HG03064 (cell line): Measurements from ENCODE around the gene IGSF21.

ENCODE experiments used
- ATAC-seq: cut with Tn5 transposase; IDR thresholded peaks from one replicate; pipeline ENCODE4 v1.9.1; 2021; ENCODE audit warnings: low read depth; ENCODE audit not compliant: unreplicated experiment

IGSF21 gene

DNA sequence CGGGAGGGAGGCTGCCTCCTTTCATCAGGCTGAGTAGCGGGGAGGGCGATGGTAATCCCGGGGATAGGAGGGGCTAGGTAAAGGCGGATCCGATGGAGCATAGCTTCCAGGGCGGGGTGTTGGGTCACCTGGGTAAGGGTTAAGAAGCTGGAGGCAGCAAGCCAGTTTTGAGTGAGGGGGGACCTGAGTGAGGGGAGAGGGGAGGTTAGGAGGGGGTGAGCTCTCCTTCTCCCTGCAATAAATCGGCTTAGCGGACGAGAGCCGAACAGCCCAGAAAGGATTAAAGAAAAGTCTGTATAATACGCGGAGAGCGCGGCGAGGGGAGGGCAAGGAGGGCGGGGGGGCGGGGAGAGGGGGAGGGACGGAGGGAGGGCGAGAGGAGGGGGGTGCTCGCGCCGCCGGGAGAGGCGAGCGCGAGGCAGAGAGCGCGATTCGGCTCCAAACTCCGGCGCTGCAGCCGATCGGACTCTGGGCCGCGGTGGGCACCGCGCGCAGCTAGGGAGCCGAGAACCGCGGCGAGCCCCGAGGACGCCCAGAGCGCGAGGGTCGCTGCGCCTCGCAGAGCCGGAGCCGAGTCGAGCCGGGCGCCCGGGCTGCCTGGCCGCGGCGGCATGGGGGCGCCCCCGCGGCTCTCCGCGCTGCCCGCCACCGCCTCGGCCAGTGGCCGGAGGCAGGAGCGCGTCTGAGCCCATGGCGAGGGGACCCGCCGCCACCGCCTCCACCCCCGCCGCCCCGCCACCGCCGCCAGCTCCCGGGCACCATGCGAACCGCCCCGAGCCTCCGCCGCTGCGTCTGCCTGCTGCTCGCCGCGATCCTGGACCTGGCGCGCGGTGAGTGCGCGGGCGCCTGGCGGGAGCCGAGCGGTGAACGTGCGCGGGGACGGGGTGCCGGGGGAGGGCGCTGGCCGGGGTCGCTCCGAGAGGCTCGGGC lies at the start of gene IGSF21:
Gene IGSF21 (plus strand): TSS at position 430 of the 930 bp plus-strand sequence. CDS start 331 bp downstream, at position 761.
- ATAC-seq, result no peak

DNA sequence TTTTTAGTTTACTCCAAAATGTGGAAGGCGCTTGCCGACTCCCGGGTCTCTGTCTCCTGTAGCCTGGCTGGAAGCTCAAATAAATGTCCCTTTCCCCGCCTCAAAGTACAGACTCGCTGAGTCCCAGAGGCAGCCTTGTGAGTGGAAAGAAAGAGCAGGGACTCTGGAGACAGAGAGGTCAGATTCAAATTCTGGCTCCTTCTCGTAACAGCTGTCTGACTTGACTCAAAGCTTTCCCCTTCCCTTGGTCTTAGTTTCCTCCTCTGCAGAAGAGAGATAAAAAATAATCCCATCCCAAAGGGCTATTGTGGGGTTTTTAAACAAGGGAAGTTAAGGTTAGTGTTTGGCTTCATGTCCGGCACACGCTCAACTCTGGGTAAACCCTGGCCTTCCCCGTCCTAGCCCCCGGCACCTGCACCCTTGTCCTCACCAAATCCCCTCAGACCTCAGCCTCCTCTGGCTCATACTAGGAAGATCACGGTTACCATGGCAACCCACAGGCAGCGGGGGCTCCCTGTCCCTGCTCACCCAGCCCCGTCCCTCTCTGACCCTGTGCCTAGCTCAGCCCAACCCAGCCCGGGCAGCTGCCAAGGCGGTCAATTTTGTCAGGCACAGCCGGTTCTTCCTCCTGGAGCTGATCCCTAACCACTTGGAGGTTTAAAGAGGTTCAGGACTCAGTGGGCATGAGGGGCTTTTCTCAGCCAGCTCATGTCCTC lies 49.2 kb upstream of the IGSF21 start:
- no peak for ATAC-seq

DNA sequence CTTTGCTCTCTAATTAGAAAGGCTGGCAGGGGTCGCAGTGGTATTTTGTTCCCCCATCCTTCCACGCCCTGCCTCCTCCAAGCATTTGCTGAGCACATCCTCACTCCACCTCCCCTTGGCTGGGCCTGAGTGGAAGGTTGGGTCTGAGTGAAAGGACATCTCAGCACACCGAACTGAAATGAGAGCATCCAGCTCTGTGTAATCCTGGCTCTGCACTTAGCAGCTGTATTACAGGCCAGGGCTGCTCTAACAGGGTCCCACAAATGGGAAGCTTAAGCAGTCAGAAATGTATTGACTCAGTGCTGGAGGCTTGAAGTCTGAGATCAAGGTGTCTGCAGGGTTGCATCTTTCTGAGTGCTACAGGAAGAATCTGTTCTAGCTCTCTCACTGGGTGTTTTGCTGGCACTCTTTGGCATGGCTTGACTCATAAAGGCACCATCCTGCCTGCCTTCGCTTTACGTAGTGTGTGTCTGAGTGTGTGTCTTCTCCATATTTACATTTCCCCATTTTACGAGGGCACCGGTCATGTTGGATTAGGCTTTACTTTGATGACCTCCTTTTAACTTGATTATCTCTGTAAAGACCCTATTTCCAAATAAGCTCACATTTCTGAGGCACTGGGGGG lies 48.5 kb upstream of the IGSF21 start:
- no peak for ATAC-seq

DNA sequence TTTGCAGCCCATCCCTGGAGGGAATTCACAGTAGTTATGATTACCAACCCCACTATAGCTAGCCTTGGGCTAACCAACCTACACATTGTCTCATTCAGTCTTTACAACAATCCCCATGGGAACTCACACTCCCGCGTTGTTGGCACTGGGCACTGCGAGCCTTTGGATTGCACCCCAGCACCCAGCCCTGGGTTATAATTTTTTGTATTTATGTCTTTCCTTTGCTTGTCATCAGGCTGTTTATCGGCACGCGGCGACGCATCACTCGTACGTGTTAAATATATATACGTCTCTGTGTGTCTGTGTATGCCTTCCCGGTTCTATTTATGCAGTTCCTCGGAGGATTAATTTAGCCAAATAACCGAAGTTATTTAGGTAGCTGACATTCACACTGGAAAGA lies 47.2 kb upstream of the IGSF21 start:
- no peak for ATAC-seq

DNA sequence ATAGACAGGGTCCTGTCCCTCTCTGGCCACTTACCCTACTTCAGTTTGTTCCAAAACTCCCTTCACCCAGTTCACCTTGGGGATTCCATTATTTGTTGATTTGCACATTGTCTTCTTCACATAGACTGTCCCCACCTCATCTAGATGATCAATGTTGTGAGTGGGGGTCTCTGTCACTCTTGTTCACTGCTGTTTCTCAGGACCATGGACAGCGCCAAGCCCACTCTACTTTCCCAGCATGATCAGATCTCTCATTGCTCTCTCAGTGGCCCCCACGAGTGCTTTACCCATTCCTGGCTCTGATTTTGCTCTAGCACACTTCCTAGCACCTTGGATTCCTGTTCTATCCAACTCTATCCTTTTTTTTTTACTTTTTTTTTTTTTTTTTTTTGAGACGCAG lies 45.4 kb upstream of the IGSF21 start:
- ATAC-seq, result no peak

DNA sequence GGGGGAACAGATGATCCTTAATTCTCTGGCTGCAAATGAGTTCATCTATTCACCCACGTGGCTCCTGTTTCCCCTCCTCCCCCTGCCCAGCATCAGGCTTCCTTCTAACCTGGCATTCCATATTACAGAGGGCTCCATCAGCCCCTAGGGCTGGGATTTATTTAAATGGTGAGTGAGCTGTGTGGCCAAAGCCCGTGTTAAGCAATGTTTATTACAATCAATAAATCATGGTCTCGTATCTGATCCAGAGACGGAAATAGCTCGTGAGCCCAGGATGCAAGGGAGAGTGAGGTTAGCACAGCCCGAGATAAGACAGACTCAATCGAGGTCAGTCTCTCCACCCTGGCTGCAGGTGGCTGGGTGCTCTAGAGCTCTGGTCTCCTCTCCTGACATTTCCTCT lies 43.1 kb upstream of the IGSF21 start:
- no peak for ATAC-seq

DNA sequence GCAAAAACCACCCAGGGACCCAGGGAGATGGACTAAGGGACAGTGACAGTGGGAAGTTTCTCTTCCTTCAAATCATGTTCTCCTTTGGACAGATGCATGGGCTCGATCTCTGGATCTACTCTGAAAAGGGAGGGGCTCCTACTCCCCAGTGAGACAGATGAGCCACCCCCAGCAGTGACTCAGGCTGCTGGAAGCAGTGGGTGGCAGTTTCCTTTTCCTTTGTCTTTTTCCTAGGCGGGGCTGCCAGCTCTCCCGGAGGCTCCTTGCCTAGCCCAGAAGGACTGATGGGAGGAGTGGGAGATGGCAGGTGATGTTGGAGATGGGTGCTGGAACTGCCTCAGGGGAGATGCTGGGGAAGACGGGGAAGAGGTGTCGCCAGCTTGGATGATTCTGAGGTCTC lies 41.0 kb upstream of the IGSF21 start:
- ATAC-seq, result no peak

DNA sequence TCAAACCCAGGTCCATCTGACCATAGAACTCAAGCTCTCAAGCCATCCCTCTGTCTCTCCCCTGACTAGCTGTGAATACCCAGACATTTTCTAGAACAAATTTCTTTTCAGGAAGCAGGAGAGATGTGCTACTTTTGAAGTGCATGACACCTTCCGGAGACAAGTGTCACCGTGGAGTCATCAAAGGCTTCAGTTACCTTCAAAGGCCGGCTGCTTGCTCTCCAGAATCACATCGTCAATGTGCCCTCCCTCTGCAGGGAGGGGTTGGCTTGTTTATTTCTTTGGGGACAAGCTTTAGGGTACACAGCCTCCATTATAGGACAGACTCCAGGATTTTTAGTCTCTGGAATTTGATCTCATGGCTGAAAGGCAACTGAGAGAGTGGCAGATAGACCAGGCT lies 37.7 kb upstream of the IGSF21 start:
- ATAC-seq, result no peak

DNA sequence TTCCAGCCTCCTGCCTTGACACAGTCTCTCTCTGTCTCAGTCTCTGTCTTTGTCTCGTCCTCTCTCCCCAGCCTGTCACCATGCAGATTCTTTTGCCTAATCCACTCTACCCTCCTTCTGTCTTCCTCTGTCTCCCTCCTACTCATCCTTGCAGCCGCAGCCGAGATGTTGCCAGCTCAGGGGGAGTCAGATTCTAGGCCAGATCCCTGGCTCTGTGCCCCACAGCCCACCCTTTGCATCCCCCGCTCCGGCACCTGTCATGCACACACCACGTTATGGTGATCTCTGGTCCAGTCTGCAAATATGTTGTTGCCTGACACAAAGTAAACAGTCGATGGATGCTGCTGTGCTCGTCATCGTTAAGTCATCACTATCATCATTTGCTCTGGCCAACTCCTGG lies 35.5 kb upstream of the IGSF21 start:
- ATAC-seq, result no peak

DNA sequence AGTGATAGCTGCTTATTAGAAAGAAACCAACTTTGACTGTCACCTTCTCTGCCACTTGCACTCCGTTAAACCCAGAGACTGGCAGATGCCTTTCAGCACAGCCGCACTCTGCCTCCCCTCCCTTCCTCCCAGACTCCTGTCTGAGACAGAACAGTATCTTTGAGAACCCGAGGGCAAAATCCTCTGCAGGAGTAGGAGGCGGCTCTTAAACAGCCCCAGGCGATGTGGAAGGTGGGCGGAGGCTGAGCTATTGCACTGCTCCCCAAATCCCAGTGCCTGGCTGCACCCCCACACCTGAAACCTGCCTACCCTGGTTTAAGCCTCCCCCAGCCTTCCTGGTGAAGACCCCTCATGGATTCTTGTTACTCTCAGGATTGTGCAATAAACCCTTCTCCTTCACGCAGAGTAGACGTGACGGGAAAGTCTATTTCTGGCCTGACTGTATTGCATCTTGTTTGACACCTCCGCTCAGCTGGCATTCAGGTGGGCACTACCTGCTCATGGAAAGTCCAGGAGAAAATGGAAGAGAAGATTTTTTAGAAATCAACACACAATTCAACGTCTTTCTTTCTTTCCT lies 34.4 kb upstream of the IGSF21 start:
- no peak for ATAC-seq

DNA sequence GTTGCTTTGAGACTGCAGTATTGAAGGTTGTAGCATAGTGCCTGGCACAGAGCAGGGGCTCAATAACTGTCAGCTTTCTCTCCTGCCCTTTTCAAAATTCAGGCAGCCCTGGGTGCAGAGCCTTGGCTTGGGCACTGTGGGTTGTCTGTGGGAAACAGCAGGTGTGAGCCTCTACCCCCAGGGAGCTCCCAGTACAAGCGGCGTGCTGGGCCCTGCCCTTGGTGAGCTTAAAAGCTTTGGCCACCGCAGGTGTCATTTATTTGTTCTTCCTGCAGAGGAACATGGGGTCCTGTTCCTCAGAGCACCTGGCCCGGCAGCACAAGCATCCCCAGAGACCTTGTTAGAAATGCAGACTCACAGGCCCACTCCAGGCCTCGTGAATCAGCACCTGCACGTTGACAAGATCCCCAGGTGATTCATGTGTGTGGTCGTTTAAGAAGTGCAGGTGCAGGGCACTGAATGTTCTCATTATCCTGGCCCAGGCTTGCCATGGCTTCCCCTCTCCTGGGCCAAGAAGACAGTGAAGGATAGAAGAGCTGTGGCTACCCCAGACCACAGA lies 29.9 kb upstream of the IGSF21 start:
- ATAC-seq, result no peak

DNA sequence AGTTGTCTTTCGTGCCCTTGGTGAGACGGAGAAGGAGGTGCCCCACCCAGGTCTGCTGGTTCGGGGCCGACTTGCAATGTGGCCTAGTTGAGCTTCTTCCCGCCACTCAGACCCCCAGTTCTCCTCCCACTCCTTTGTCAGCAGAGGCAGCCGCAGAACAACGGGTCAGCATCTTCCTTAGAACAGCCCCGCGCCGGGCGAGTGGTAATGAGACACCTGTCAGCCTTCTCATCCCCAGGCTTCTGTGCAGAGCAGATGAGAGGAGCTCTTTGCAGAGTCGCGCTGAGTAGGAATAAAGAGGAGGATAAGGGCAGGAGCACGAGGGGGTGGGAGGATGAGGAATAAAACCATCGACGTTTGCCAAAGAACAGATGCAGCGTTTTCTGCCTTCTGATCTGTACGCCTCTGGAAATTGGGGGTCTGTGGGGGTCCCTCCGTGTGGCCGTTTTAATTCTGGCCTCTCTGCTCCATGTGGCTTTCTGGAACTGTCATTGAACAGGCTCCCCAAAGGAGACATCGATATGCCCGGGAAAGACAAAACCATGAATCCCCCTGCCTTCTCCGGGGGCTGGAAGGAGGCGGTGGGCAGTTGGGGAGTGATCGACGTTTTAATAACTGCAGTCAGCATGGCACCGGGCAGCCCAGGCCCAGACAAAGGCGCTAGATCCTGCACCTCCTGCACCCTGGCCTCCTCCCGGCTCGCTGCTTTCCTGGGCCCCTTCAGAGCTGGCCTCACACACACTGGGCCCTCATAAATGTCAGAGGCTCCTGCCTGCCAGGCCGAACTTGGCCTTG lies 27.5 kb upstream of the IGSF21 start:
- ATAC-seq, result no peak

DNA sequence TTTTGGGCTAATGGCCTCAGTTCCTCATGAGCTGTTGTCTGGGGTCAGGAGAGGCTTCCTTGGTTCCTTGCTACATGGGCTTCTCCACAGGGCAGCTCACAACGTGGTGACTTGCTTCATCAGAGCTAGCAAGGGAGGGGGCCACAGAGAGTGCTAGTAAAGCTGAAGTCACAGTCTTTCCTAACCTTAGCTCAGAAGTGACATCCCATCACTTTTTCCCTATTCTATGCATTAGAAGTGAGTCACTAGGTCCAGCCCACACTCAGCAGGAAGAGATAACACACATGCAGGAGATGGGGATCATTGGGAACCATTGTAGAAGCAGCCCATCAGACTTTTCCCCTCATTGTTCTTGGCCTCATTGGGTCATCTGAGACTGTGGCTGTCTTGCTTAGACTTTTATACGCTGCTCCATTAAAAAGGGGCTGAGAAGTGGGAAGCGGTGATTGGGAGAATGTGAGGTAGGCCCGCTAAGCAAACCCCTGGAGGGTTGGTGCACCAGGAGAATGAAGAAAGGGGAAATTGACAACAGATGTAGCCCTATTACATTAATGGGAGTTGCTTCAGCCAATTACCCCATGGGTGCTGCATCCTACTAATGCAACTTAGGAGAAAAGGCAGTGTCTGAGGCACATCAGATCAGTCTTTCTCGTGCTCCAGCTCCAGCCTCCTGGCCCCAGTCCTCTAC lies 22.1 kb upstream of the IGSF21 start:
- ATAC-seq, result no peak

DNA sequence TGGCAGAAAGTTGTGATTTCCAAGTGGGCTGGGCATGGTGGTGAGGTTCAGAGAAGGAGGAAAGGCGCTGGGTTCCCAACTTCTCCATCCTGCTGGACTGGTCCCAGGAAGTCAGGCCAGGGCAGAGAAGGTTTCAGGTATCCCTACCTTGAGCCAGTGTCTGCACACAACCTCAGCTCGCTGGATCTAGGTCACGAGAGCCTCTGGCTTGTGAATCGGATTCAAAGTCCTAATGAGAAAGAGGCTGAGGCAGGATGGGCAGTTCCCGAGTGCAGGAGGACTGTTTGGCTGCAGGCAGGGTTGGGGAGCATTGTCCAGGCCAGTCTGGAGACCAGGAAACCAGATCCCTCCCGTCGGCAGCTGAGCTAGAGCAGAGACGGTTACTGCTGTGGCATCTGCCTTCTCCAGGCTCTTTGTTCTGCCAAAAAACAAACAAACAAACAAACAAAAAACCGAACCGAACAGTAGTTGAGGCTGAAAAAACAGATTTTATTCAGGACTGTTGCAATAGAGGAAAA lies 19.5 kb upstream of the IGSF21 start:
- no peak for ATAC-seq

DNA sequence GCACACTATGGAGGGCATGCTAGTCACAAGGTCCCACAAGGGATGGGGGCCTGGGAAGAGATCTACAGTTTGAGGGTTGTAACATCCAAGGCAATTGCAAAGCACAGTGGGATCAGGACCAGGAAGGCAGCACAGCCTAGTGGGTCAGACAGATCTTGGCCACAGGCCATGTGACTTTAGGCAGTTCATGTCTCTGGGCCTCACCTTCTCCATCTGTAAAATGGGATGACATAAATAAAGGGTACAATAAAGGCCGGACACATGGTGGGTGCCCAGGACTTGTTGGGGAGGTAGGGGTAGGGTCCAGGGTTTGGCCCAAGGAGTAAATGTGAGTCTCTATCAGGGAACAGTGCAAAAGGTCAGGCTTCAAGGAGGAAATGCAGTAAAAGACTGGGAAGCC lies 18.1 kb upstream of the IGSF21 start:
- ATAC-seq, result no peak

DNA sequence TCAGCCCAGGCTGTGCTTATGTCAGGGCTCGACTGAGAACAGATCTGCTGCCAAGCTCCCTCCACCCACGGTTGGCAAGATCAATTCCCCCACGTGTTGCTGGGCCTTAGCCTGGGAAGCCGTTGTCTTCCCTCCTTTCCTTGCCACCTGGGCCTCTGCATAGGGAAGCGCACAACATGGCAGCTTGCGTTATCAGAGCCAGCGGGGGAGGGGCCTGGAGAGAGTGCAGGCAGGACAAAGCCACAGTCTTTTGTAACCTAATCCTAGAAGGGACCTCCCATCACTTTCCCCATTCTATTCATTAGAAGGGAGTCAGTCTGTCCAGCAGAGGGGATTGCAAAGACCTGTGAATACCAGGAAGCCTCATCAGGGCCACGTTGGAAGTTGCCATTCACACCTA lies 17.0 kb upstream of the IGSF21 start:
- no peak for ATAC-seq

DNA sequence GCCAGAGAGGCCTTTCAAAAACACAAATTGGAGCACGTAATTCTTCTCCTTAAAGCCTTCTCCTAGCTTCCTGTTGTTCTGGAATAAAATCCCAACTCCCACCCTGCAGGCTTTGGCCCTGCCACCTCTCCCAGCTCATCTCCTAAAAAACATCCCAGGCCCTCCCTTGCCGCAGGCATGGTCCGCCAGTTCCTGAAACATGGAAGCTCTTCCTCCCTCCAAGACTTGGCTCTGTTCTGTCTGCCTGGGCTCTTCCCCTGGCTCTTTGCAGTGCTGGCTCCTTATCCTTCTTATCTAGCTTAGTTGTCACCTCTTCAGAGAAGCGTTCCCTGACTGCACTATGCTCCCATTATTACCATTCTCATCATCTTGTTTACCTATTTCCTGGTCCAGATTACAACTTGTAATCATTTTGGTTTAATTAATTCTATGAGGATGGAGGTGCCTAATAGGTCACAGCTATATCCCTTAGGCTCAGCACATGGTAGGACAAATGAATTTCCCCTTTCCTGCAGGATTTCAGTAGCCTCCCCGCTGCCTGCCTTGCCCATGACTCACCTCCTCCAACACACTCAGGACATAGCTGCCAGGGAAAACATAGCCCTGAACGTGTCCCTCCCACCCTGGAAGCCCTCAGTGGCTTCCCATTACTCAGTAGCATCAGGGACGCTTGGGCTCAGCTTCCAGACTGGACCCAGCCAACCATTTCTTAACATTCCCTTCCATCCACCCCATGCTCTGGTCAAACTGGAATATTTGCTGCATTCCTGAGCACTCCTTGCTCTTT lies 15.7 kb upstream of the IGSF21 start:
- ATAC-seq, result no peak

DNA sequence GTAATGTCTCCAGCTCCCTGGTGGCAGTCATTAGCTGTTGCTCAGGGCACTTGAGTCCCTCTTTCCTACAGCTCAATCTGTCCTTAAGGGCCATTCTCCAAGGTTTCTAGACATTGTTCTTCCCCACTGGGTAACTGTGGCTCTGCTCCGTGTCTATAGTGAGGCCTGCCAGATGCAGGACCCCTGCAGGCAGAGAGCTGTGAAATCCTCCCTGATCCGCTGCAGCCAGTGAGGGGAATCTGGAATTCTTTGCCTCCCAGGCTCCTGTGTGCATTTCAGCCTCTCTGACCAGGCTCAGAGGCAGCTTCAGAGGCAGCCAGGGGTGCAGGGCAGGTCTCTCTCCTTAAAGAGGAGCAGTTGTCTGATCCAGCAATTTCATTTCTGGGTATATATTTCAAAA lies 14.4 kb upstream of the IGSF21 start:
- no peak for ATAC-seq
